Activated T-cell treated with anti-CD3 and anti-CD28 coated beads, Interleukin-2, amount 50 U/mL, for 24 hours (primary cell): ENCODE measurements around the gene STEAP2.

Experiments
- DNase-seq: peaks from one replicate; pipeline ENCODE4 v3.0.0-alpha.2; 2020
- H3K27ac Mint-ChIP-seq: 2 replicates; pipeline ENCODE4 v1.8.0; 2020; ENCODE audit warnings: mild to moderate bottlenecking, mixed read lengths
- H3K27me3 Mint-ChIP-seq: 2 replicates; pipeline ENCODE4 v1.8.0; 2020; ENCODE audit warnings: mixed read lengths
- H3K36me3 Mint-ChIP-seq: 2 replicates; pipeline ENCODE4 v1.8.0; 2020; ENCODE audit warnings: low read depth, mixed read lengths
- H3K4me1 Mint-ChIP-seq: 2 replicates; pipeline ENCODE4 v1.8.0; 2020; ENCODE audit warnings: low read depth, mixed read lengths
- H3K4me3 Mint-ChIP-seq: 2 replicates; pipeline ENCODE4 v1.8.0; 2020; ENCODE audit warnings: mild to moderate bottlenecking, moderate library complexity, mixed read lengths
- H3K9me3 Mint-ChIP-seq: 2 replicates; pipeline ENCODE4 v1.8.0; 2020; ENCODE audit warnings: mixed read lengths

The STEAP2 gene

GRCh38 chr7:90213521-90213920 lies 2.0 kb downstream of the STEAP2 start:
- peaks cover 5% of the 10 kb centered on the region for H3K4me1 Mint-ChIP-seq
- no peak overlapping the region for H3K4me3 Mint-ChIP-seq
- peaks cover 15% of the 10 kb centered on the region for H3K27me3 Mint-ChIP-seq
- H3K9me3 Mint-ChIP-seq, result no peaks in the 10 kb centered on the region
- H3K27ac Mint-ChIP-seq, result no peak overlapping the region
- no peak for DNase-seq
- H3K36me3 Mint-ChIP-seq, result no peaks in the 10 kb centered on the region

- no peak overlapping the region for H3K27ac Mint-ChIP-seq
- no peaks in the 10 kb centered on the region for H3K36me3 Mint-ChIP-seq
- H3K4me1 Mint-ChIP-seq, result peaks cover 1% of the 10 kb centered on the region
- peaks cover 25% of the 10 kb centered on the region for H3K27me3 Mint-ChIP-seq
- no peaks in the 10 kb centered on the region for H3K9me3 Mint-ChIP-seq
- DNase-seq, result no peak
- H3K4me3 Mint-ChIP-seq, result no peak overlapping the region
Measured at GRCh38 chr7:90216080-90216674, 4.6 kb downstream of the STEAP2 start.

GRCh38 chr7:90216771-90217170 lies 5.2 kb downstream of the STEAP2 start:
- H3K27ac Mint-ChIP-seq, result no peak overlapping the region
- no peak overlapping the region for H3K4me3 Mint-ChIP-seq
- H3K27me3 Mint-ChIP-seq, result peaks cover 30% of the 10 kb centered on the region
- H3K9me3 Mint-ChIP-seq, result no peaks in the 10 kb centered on the region
- H3K4me1 Mint-ChIP-seq, result no peaks in the 10 kb centered on the region
- H3K36me3 Mint-ChIP-seq, result no peaks in the 10 kb centered on the region
- DNase-seq, result no peak

- Mint-ChIP-seq H3K9me3 (no peaks in the 10 kb centered on the region), H3K27ac (no peak overlapping the region), H3K4me1 (no peaks in the 10 kb centered on the region), H3K36me3 (no peaks in the 10 kb centered on the region), H3K4me3 (no peak overlapping the region), H3K27me3 (peaks cover 54% of the 10 kb centered on the region)
- DNase-seq, result no peak
Measured at GRCh38 chr7:90222390-90222789, 10.8 kb downstream of the STEAP2 start.

GRCh38 chr7:90222811-90223725 lies 11.5 kb downstream of the STEAP2 start:
- H3K4me3 Mint-ChIP-seq, result no peak overlapping the region

GRCh38 chr7:90224195-90224594 lies 12.7 kb downstream of the STEAP2 start:
- H3K4me3 Mint-ChIP-seq, result no peak overlapping the region
- peaks cover 56% of the 10 kb centered on the region for H3K27me3 Mint-ChIP-seq
- H3K4me1 Mint-ChIP-seq, result no peaks in the 10 kb centered on the region
- H3K36me3 Mint-ChIP-seq, result no peaks in the 10 kb centered on the region
- no peaks in the 10 kb centered on the region for H3K9me3 Mint-ChIP-seq
- no peak for DNase-seq
- H3K27ac Mint-ChIP-seq, result no peak overlapping the region

More at GRCh38 chr7:90222811-90223725, 11.5 kb downstream of the STEAP2 start:
- no peak overlapping the region for H3K27ac Mint-ChIP-seq
- H3K36me3 Mint-ChIP-seq, result no peaks in the 10 kb centered on the region
- peaks cover 52% of the 10 kb centered on the region for H3K27me3 Mint-ChIP-seq
- H3K9me3 Mint-ChIP-seq, result no peaks in the 10 kb centered on the region
- no peaks in the 10 kb centered on the region for H3K4me1 Mint-ChIP-seq
- no peak for DNase-seq

GRCh38 chr7:90225181-90225580 lies 13.6 kb downstream of the STEAP2 start:
- Mint-ChIP-seq H3K27ac (no peak overlapping the region), H3K9me3 (no peaks in the 10 kb centered on the region), H3K27me3 (peaks cover 48% of the 10 kb centered on the region), H3K4me1 (no peaks in the 10 kb centered on the region), H3K36me3 (no peaks in the 10 kb centered on the region), H3K4me3 (no peak overlapping the region)
- no peak for DNase-seq

GRCh38 chr7:90225601-90226000 lies 14.1 kb downstream of the STEAP2 start:
- no peak for DNase-seq
- Mint-ChIP-seq H3K36me3 (no peaks in the 10 kb centered on the region), H3K27ac (no peak overlapping the region), H3K4me1 (no peaks in the 10 kb centered on the region), H3K9me3 (no peaks in the 10 kb centered on the region), H3K27me3 (peaks cover 43% of the 10 kb centered on the region), H3K4me3 (no peak overlapping the region)

- Mint-ChIP-seq H3K9me3 (no peaks in the 10 kb centered on the region), H3K4me1 (no peaks in the 10 kb centered on the region), H3K36me3 (no peaks in the 10 kb centered on the region), H3K27me3 (peaks cover 33% of the 10 kb centered on the region), H3K27ac (no peak overlapping the region), H3K4me3 (no peak overlapping the region)
- no peak for DNase-seq
Measured at GRCh38 chr7:90227259-90227658, 15.7 kb downstream of the STEAP2 start.

- Mint-ChIP-seq H3K9me3 (no peaks in the 10 kb centered on the region), H3K4me1 (no peaks in the 10 kb centered on the region), H3K27me3 (peaks cover 18% of the 10 kb centered on the region), H3K4me3 (no peak overlapping the region), H3K27ac (no peak overlapping the region), H3K36me3 (no peaks in the 10 kb centered on the region)
- no peak for DNase-seq
Measured at GRCh38 chr7:90229682-90230081, 18.1 kb downstream of the STEAP2 start.

GRCh38 chr7:90230834-90231233 lies 19.3 kb downstream of the STEAP2 start:
- Mint-ChIP-seq H3K4me1 (no peaks in the 10 kb centered on the region), H3K9me3 (no peaks in the 10 kb centered on the region), H3K36me3 (no peaks in the 10 kb centered on the region), H3K4me3 (no peak overlapping the region), H3K27me3 (peaks cover 13% of the 10 kb centered on the region), H3K27ac (no peak overlapping the region)
- no peak for DNase-seq

- Mint-ChIP-seq H3K9me3 (no peaks in the 10 kb centered on the region), H3K27ac (no peak overlapping the region), H3K36me3 (no peaks in the 10 kb centered on the region), H3K27me3 (peaks cover 13% of the 10 kb centered on the region), H3K4me1 (no peaks in the 10 kb centered on the region), H3K4me3 (no peak overlapping the region)
- no peak for DNase-seq
Measured at GRCh38 chr7:90231304-90231703, 19.8 kb downstream of the STEAP2 start.

- no peak for DNase-seq
- Mint-ChIP-seq H3K36me3 (no peaks in the 10 kb centered on the region), H3K4me3 (no peak overlapping the region), H3K9me3 (no peaks in the 10 kb centered on the region), H3K27ac (no peak overlapping the region), H3K27me3 (peaks cover 14% of the 10 kb centered on the region), H3K4me1 (no peaks in the 10 kb centered on the region)
Measured at GRCh38 chr7:90232430-90232829, 20.9 kb downstream of the STEAP2 start.

- H3K27me3 Mint-ChIP-seq, result peaks cover 10% of the 10 kb centered on the region
- no peaks in the 10 kb centered on the region for H3K36me3 Mint-ChIP-seq
- H3K9me3 Mint-ChIP-seq, result no peaks in the 10 kb centered on the region
- no peaks in the 10 kb centered on the region for H3K4me1 Mint-ChIP-seq
- H3K4me3 Mint-ChIP-seq, result no peak overlapping the region
- DNase-seq, result no peak
- no peak overlapping the region for H3K27ac Mint-ChIP-seq
Measured at GRCh38 chr7:90233569-90233968, 22.0 kb downstream of the STEAP2 start.

- Mint-ChIP-seq H3K27me3 (peaks cover 9% of the 10 kb centered on the region), H3K36me3 (no peaks in the 10 kb centered on the region), H3K4me1 (no peaks in the 10 kb centered on the region), H3K4me3 (no peak overlapping the region), H3K9me3 (no peaks in the 10 kb centered on the region), H3K27ac (no peak overlapping the region)
- no peak for DNase-seq
Measured at GRCh38 chr7:90236721-90237289, 25.3 kb downstream of the STEAP2 start.
